NT2/D1 (cell line): Measurements from ENCODE around the gene ZNF641.

Source experiments
- SUZ12 ChIP-seq: IDR thresholded peaks from 2 replicates; pipeline ENCODE4 v1.6.1; 2011; ENCODE audit not compliant: insufficient read length, insufficient read depth; ENCODE audit errors: extremely low read depth
- YY1 ChIP-seq: IDR thresholded peaks from 2 replicates; pipeline ENCODE4 v1.6.1; 2011; ENCODE audit not compliant: insufficient read length, insufficient read depth
- ZNF274 ChIP-seq: IDR thresholded peaks from 2 replicates; pipeline ENCODE4 v1.6.1; 2011; ENCODE audit warnings: mild to moderate bottlenecking, low read depth, low read length

DNA sequence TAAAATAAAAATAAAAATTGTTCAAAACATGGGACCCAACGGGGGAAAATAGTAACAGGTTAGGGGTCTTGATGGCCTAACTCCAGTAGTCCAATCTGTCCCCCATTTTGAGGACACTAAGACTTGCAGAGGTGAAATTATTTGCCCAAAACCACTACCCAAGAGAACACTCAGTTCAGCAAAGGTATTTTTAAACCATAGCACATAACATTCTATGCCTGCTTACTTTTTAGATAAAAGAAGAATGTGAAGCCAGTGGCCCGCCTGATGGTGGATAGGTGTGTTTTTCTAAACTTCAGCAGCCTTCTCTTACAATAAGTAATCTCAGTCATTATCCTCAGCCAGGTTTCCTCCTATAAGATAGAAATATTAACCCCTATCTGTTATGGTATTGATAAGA lies 45.5 kb downstream of the ZNF641 start:
- TF ChIP-seq ZNF274 (no peak), YY1 (no peak), SUZ12 (no peak)
